GM12878 (cell line): ENCODE results near the gene USP28. TPM values are rescaled to one million over a fixed set of nuclear protein-coding genes. Genes with fewer than 3 reads are reported as not detected.

ENCODE experiments used
- ATAC-seq: fragments of 200-7000 bp; cut with Tn5 transposase; 3 replicates; pipeline ENCODE4 v1.9.1; 2020; ENCODE audit warnings: mild to moderate bottlenecking, moderate library complexity
- BruUV-seq: library from RNA; stranded (reverse); fragments of 400-500 nt; replicated peaks from 2 replicates; lab custom pipeline; 2021; lab: Mats Ljungman, UMichigan
- CTCF ChIA-PET: fragments of 300-600 bp; sonication (Branson Sonifier 250); formaldehyde crosslinking; extraction: SDS; loops from one replicate; lab custom pipeline; 2021; ENCODE audit warnings: inconsistent platforms; lab: Yijun Ruan, JAX
- POLR2A ChIA-PET: fragments of 350-600 bp; formaldehyde crosslinking; extraction: SDS; loops from one replicate; lab custom pipeline; 2021; ENCODE audit warnings: inconsistent platforms; lab: Charles Lee
- RAD21 ChIA-PET: fragments of 300-600 bp; sonication (Branson Sonifier 250); formaldehyde crosslinking; loops from one replicate; lab custom pipeline; 2023; ENCODE audit warnings: antibody characterized with exemption; ENCODE audit not compliant: unreplicated experiment; lab: Charles Lee
- SMC1A ChIA-PET: fragments of 300-600 bp; sonication (Branson Sonifier 250); formaldehyde crosslinking; loops from one replicate; lab custom pipeline; 2023; ENCODE audit not compliant: unreplicated experiment, uncharacterized antibody; lab: Charles Lee
- DNase-seq: peaks from one replicate; pipeline ENCODE4 v3.0.0-alpha.2; 2011; ENCODE audit warnings: low read depth, low spot score
- FAIRE-seq: peaks from 3 replicates; lab custom pipeline; 2011; peaks lifted over from hg19 to GRCh38; lab: Jason Lieb, UNC
- H2AFZ ChIP-seq: 2 replicates; pipeline ENCODE4 v1.6.0; 2011; ENCODE audit warnings: low read depth, low read length, control low read depth; ENCODE audit not compliant: control insufficient read depth
- H3K27ac ChIP-seq: 2 replicates; pipeline ENCODE4 v1.5.1; 2011; ENCODE audit warnings: control low read depth; ENCODE audit not compliant: control insufficient read depth, insufficient read depth
- H3K27me3 ChIP-seq, 2 experiments: replicated peaks in 1 of 2; 2 replicates each; pipeline versions ENCODE4 v1.6.0 to v1.6.1; 2011; ENCODE audit warnings: low read length in 1 of 2; ENCODE audit not compliant: control insufficient read depth in 2 of 2, insufficient read depth in 2 of 2
- H3K36me3 ChIP-seq, 2 experiments: 2 replicates each; pipeline ENCODE4 v1.5.1; 2011; ENCODE audit warnings: low read length in 1 of 2; ENCODE audit not compliant: control insufficient read depth in 2 of 2, insufficient read depth in 2 of 2
- H3K4me1 ChIP-seq: 2 replicates; pipeline ENCODE4 v1.6.1; 2011; ENCODE audit warnings: mild to moderate bottlenecking, low read length, moderate library complexity, mixed read lengths; ENCODE audit not compliant: control insufficient read depth, insufficient read depth
- H3K4me2 ChIP-seq: 2 replicates; pipeline ENCODE4 v1.6.0; 2011; ENCODE audit warnings: control low read depth; ENCODE audit not compliant: control insufficient read depth, insufficient read depth
- H3K4me3 ChIP-seq: fragments of 200-600 bp; sonication (generic); 2 replicates; pipeline ENCODE4 v1.5.1; 2016
- H3K79me2 ChIP-seq: 2 replicates; pipeline ENCODE4 v1.6.0; 2011; ENCODE audit warnings: low read length; ENCODE audit not compliant: control insufficient read depth, insufficient read depth
- H3K9ac ChIP-seq: 2 replicates; pipeline ENCODE4 v1.8.0; 2011; ENCODE audit warnings: low read length, control low read depth, mixed read lengths; ENCODE audit not compliant: control insufficient read depth, insufficient read depth
- H3K9me3 ChIP-seq: replicated peaks from 3 replicates; pipeline ENCODE4 v1.5.1; 2011; ENCODE audit warnings: mild to moderate bottlenecking, low read length; ENCODE audit not compliant: control insufficient read depth, insufficient read depth
- H4K20me1 ChIP-seq: 2 replicates; pipeline ENCODE4 v1.6.0; 2011; ENCODE audit not compliant: control insufficient read depth, insufficient read depth
- CEBPZ ChIP-seq: fragments of 150-350 bp; IDR thresholded peaks from 2 replicates; pipeline ENCODE4 v1.6.1; 2016; ENCODE audit warnings: low read depth, low read length
- E2F8 ChIP-seq: fragments of 450-650 bp; IDR thresholded peaks from 2 replicates; pipeline ENCODE4 v1.6.1; 2018; ENCODE audit warnings: mild to moderate bottlenecking, low read depth, moderate library complexity; ENCODE audit not compliant: partially characterized antibody
- HSF1 ChIP-seq: fragments of 150-350 bp; IDR thresholded peaks from 2 replicates; pipeline ENCODE4 v1.6.1; 2014; ENCODE audit warnings: mild to moderate bottlenecking, low read depth, low read length
- LARP7 ChIP-seq: fragments of 450-650 bp; IDR thresholded peaks from 2 replicates; pipeline ENCODE4 v1.6.1; 2017; ENCODE audit warnings: mild to moderate bottlenecking
- PAX8 ChIP-seq: fragments of 450-650 bp; IDR thresholded peaks from 2 replicates; pipeline ENCODE4 v1.6.1; 2017; ENCODE audit warnings: mild to moderate bottlenecking, moderate library complexity
- POLR2AphosphoS5 ChIP-seq: IDR thresholded peaks from 2 replicates; pipeline ENCODE4 v1.6.1; 2011; ENCODE audit warnings: mild to moderate bottlenecking, low read length, inconsistent platforms
- WRNIP1 ChIP-seq: IDR thresholded peaks from 2 replicates; pipeline ENCODE4 v1.6.1; 2011; ENCODE audit warnings: low read depth, low read length, improper control_type of control experiment, borderline replicate concordance
- YBX1 ChIP-seq: fragments of 450-650 bp; IDR thresholded peaks from 2 replicates; pipeline ENCODE4 v1.6.1; 2016; ENCODE audit warnings: antibody characterized with exemption
- ZBTB33 ChIP-seq: fragments of 450-650 bp; IDR thresholded peaks from 2 replicates; pipeline ENCODE4 v1.6.1; 2017; ENCODE audit warnings: mild to moderate bottlenecking
- ZNF24 ChIP-seq: fragments of 450-650 bp; IDR thresholded peaks from 2 replicates; pipeline ENCODE4 v1.6.1; 2017; ENCODE audit warnings: antibody characterized with exemption, mild to moderate bottlenecking
- ZNF274 ChIP-seq: IDR thresholded peaks from one replicate; pipeline ENCODE4 v1.8.0; 2011; ENCODE audit not compliant: insufficient read length, insufficient read depth
- WGBS: methylation state at CpG from one replicate; pipeline ENCODE4 v1.1.6; 2016; ENCODE audit warnings: low lambda C conversion rate; ENCODE audit not compliant: insufficient replicate concordance, insufficient coverage; ENCODE audit errors: missing lambda C conversion rate; 5-methylcytosine and 5-hydroxymethylcytosine counted together
- in situ Hi-C: fragments of 300-500 bp; cut with MboI; formaldehyde crosslinking; loops from 9 replicates; pipeline ENCODE4 v1.14.3; 2018; ENCODE audit warnings: mixed read lengths
- intact Hi-C: fragments of 100-400 bp; cut with micrococcal nuclease; formaldehyde crosslinking; loops from one replicate; pipeline ENCODE4 v1.14.2; 2022; ENCODE audit not compliant: unreplicated experiment
- polyA plus RNA-seq, 11 experiments: library from polyadenylated mRNA; depleted of rRNA in 4 of 11; unstranded in 6 of 11; stranded (reverse) in 5 of 11; fragments of >200 nt; fragmentation: Nextera tagmentation in 4 of 11; fragmentation: Illumina TruSeq in 1 of 11; extraction: Ambion mirVana in 4 of 11; extraction: Trizol in 1 of 11; gene quantifications; 1 replicate in 1 of 11; 2 replicates in 10 of 11; pipeline versions ENCODE4 v1.2.1 to v1.2.3, GENCODE V29; 2011 to 2016; ENCODE audit warnings: inconsistent platforms in 2 of 11, missing spikeins in 2 of 11, low read depth in 1 of 11
- total RNA-seq, 4 experiments: library from RNA; depleted of rRNA in 3 of 4; stranded (reverse); fragments of >200 nt in 3 of 4; fragmentation: Illumina TruSeq in 1 of 4; extraction: Trizol in 1 of 4; gene quantifications; 2 replicates each; pipeline versions ENCODE4 v1.2.1 to v1.2.3, GENCODE V29; 2013 to 2021

The USP28 gene
- total and polyA plus RNA-seq, 10 of the 15 experiments (the other 5 are each of a cell fraction or from before 2014, with no cell fraction given): 2.8 to 60.4 (median 24.1) TPM

GRCh38 chr11:113771964-113772363 is 103.4 kb downstream of the USP28 start:
- DNase-seq: no peak
- ChIA-PET CTCF (interaction anchor here (2.5 kb wide), 1 partner anchor 11 kb away, joined by 11 read pairs; no protein-coding TSS in a partner anchor), SMC1A (no interaction called here), RAD21 (no interaction called here), POLR2A (interaction anchor here (0.5 kb wide), 1 partner anchor 31 kb away, joined by 4 read pairs; no protein-coding TSS in a partner anchor)
- TF ChIP-seq ZBTB33 (no peak), POLR2AphosphoS5 (no peak), PAX8 (no peak), LARP7 (no peak), ZNF274 (no peak), HSF1 (no peak), YBX1 (no peak), WRNIP1 (no peak), E2F8 (no peak), ZNF24 (no peak), CEBPZ (no peak)
- H3K79me2 ChIP-seq: peaks cover 12% of the 10 kb centered on the region
- peaks cover 0 to 15% of the 10 kb centered on the region in 2 experiments; a peak in 2 of 4 replicates for H3K36me3 ChIP-seq
- no peaks in the 10 kb centered on the region for H4K20me1 ChIP-seq
- H3K27ac ChIP-seq: no peak overlapping the region
- FAIRE-seq: no peak
- no peaks in the 10 kb centered on the region for H3K9me3 ChIP-seq
- ATAC-seq: no peak
- in situ Hi-C loops: loop anchor here (10.0 kb wide), 1 partner anchor 457 kb away; the partner anchor contains the start of gene TTC12
- H3K4me2 ChIP-seq: peak overlapping the region; percentile 45
- H3K9ac ChIP-seq: no peak overlapping the region
- no peaks in the 10 kb centered on the region for H3K27me3 ChIP-seq
- H2AFZ ChIP-seq: no peak overlapping the region
- no peaks in the 10 kb centered on the region for H3K4me1 ChIP-seq
- peak overlapping the region; percentile 91; the same call in 1 of the 2 replicates for H3K4me3 ChIP-seq
- no TSS peak for BruUV-seq
- intact Hi-C loops: loop anchor here (2.0 kb wide), 1 partner anchor 103 kb away; the partner anchor contains the start of gene USP28
- 62% methylated on average over 3 of the region's 3 CpGs for WGBS
